H1 (cell line): ENCODE results near the gene TMPRSS3. TPM values are rescaled to one million over a fixed set of nuclear protein-coding genes. Genes with fewer than 3 reads are reported as not detected.

Experiments
- CREB1 ChIP-seq: IDR thresholded peaks from 2 replicates; pipeline ENCODE4 v1.6.1; 2012; ENCODE audit warnings: inconsistent platforms
- JUND ChIP-seq: IDR thresholded peaks from 2 replicates; pipeline ENCODE4 v1.6.1; 2011; ENCODE audit warnings: mild to moderate bottlenecking, improper control_type of control experiment, low read length
- MAFK ChIP-seq: IDR thresholded peaks from 2 replicates; pipeline ENCODE4 v1.6.1; 2012; ENCODE audit warnings: low read depth, mild to moderate bottlenecking, improper control_type of control experiment, low read length
- RAD21 ChIP-seq, 2 experiments: IDR thresholded peaks in 1 of 2; conservative IDR thresholded peaks in 1 of 2; 2 replicates each; pipeline ENCODE4 v1.6.1; 2011; ENCODE audit warnings: low read depth in 2 of 2, low read length in 2 of 2, improper control_type of control experiment in 1 of 2, inconsistent platforms in 1 of 2, mild to moderate bottlenecking in 1 of 2, moderate library complexity in 1 of 2
- SRF ChIP-seq: IDR thresholded peaks from 2 replicates; pipeline ENCODE4 v1.6.1; 2011; ENCODE audit warnings: mild to moderate bottlenecking, low read depth, low read length, moderate library complexity
- polyA plus RNA-seq, 7 experiments: library from polyadenylated mRNA; depleted of rRNA in 3 of 7; stranded (reverse) in 5 of 7; unstranded in 2 of 7; fragments of >200 nt in 5 of 7; fragments of 200-250 nt in 2 of 7; gene quantifications; 1 replicate in 5 of 7; 2 replicates in 1 of 7; 4 replicates in 1 of 7; pipeline versions ENCODE4 v1.2.1 to v1.2.3, GENCODE V29; 2011 to 2013; ENCODE audit warnings: missing spikeins in 2 of 7, mixed read lengths in 2 of 7
- total RNA-seq: library from RNA; stranded (reverse); fragmentation: NEBNext Ultra II Directional; extraction: Animal tissue kit (Norgen Biotek cat#: 25700); gene quantifications from 2 replicates; pipeline ENCODE4 v1.2.1, GENCODE V29; 2021
- TF ChIP-seq, protein P1 (sequence below): fragments of 300-600 bp; sonication (generic); IDR thresholded peaks from 2 replicates; pipeline ENCODE4 v1.7.1; 2012; ENCODE audit warnings: low read length, moderate library complexity, mild to moderate bottlenecking, inconsistent platforms; ENCODE audit not compliant: insufficient replicate concordance

Gene TMPRSS3
- total and polyA plus RNA-seq, 2 of the 8 experiments (the other 6 are each of a cell fraction or from before 2014, with no cell fraction given): 0.38 TPM; not detected in 1

DNA sequence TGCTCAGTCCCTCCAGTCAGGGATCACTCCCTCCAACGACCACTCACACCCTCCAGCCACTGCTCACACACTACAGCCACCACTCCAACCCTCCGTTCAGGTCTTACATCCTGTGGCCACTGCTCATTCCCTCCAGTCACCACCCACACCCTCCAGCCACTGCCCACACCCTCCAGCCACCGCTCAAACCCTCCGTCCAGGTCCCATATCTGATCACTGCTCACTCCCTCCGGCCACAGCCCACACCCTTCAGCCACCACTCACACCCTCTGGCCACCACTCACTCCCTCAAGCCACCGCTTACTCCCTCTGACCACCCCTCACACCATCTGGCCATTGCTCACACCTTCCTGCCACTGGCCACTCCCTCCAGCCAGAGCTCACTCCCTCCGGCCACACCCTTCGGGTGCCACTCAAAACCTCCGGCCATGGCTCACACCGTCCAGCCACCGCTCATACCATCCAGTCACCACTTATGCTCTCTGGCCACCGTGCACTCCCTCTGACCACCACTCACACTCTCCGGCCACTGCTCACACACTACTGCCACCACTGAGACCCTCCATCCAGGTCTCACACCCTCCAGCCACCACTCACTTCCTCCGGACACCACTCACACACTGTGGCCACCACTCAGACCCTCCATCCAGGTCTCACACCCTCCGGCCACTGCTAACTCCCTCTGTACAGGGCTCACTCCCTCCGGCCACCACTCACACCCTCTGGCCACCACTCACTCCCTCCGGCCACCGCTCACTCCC, 24.8 kb downstream of the TMPRSS3 start (continued):
- TF ChIP-seq MAFK: no peak
- no peak for TF ChIP-seq JUND
- no peak for TF ChIP-seq CREB1
- TF ChIP-seq, protein P1, sequence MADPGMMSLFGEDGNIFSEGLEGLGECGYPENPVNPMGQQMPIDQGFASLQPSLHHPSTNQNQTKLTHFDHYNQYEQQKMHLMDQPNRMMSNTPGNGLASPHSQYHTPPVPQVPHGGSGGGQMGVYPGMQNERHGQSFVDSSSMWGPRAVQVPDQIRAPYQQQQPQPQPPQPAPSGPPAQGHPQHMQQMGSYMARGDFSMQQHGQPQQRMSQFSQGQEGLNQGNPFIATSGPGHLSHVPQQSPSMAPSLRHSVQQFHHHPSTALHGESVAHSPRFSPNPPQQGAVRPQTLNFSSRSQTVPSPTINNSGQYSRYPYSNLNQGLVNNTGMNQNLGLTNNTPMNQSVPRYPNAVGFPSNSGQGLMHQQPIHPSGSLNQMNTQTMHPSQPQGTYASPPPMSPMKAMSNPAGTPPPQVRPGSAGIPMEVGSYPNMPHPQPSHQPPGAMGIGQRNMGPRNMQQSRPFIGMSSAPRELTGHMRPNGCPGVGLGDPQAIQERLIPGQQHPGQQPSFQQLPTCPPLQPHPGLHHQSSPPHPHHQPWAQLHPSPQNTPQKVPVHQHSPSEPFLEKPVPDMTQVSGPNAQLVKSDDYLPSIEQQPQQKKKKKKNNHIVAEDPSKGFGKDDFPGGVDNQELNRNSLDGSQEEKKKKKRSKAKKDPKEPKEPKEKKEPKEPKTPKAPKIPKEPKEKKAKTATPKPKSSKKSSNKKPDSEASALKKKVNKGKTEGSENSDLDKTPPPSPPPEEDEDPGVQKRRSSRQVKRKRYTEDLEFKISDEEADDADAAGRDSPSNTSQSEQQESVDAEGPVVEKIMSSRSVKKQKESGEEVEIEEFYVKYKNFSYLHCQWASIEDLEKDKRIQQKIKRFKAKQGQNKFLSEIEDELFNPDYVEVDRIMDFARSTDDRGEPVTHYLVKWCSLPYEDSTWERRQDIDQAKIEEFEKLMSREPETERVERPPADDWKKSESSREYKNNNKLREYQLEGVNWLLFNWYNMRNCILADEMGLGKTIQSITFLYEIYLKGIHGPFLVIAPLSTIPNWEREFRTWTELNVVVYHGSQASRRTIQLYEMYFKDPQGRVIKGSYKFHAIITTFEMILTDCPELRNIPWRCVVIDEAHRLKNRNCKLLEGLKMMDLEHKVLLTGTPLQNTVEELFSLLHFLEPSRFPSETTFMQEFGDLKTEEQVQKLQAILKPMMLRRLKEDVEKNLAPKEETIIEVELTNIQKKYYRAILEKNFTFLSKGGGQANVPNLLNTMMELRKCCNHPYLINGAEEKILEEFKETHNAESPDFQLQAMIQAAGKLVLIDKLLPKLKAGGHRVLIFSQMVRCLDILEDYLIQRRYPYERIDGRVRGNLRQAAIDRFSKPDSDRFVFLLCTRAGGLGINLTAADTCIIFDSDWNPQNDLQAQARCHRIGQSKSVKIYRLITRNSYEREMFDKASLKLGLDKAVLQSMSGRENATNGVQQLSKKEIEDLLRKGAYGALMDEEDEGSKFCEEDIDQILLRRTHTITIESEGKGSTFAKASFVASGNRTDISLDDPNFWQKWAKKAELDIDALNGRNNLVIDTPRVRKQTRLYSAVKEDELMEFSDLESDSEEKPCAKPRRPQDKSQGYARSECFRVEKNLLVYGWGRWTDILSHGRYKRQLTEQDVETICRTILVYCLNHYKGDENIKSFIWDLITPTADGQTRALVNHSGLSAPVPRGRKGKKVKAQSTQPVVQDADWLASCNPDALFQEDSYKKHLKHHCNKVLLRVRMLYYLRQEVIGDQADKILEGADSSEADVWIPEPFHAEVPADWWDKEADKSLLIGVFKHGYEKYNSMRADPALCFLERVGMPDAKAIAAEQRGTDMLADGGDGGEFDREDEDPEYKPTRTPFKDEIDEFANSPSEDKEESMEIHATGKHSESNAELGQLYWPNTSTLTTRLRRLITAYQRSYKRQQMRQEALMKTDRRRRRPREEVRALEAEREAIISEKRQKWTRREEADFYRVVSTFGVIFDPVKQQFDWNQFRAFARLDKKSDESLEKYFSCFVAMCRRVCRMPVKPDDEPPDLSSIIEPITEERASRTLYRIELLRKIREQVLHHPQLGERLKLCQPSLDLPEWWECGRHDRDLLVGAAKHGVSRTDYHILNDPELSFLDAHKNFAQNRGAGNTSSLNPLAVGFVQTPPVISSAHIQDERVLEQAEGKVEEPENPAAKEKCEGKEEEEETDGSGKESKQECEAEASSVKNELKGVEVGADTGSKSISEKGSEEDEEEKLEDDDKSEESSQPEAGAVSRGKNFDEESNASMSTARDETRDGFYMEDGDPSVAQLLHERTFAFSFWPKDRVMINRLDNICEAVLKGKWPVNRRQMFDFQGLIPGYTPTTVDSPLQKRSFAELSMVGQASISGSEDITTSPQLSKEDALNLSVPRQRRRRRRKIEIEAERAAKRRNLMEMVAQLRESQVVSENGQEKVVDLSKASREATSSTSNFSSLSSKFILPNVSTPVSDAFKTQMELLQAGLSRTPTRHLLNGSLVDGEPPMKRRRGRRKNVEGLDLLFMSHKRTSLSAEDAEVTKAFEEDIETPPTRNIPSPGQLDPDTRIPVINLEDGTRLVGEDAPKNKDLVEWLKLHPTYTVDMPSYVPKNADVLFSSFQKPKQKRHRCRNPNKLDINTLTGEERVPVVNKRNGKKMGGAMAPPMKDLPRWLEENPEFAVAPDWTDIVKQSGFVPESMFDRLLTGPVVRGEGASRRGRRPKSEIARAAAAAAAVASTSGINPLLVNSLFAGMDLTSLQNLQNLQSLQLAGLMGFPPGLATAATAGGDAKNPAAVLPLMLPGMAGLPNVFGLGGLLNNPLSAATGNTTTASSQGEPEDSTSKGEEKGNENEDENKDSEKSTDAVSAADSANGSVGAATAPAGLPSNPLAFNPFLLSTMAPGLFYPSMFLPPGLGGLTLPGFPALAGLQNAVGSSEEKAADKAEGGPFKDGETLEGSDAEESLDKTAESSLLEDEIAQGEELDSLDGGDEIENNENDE: no peak
- no peak for TF ChIP-seq RAD21 (IDR thresholded peaks at IDR 0.05 in 1 of 2, conservative IDR thresholded peaks at IDR 0.05 in 1 of 2; ENCODE audit: low read depth in 2 of 2, low read length in 2 of 2)
- TF ChIP-seq SRF: no peak
